HepG2 (cell line): ENCODE results near the gene FKBP5. TPM values are rescaled to one million over a fixed set of nuclear protein-coding genes. Genes with fewer than 3 reads are reported as not detected.

Source experiments
- ATAC-seq: fragments of 200-7000 bp; cut with Tn5 transposase; 3 replicates; pipeline ENCODE4 v1.9.1; 2020; ENCODE audit warnings: mild to moderate bottlenecking, moderate library complexity
- BruUV-seq: library from RNA; stranded (reverse); fragments of 400-500 nt; replicated peaks from 2 replicates; lab custom pipeline; 2021; lab: Mats Ljungman, UMichigan
- CTCF ChIA-PET: fragments of 300-600 bp; formaldehyde crosslinking; extraction: SDS; loops from one replicate; lab custom pipeline; 2021; ENCODE audit warnings: low total read pairs, inconsistent platforms, low intra/inter-chr PET ratio; lab: Yijun Ruan, JAX
- POLR2A ChIA-PET: fragments of 350-600 bp; sonication (Branson Sonifier 250); formaldehyde crosslinking; loops from one replicate; lab custom pipeline; 2020; ENCODE audit warnings: antibody characterized with exemption, inconsistent platforms; lab: Yijun Ruan, JAX
- DNase-seq: peaks from one replicate; pipeline ENCODE4 v3.0.0-alpha.2; 2015; ENCODE audit warnings: low spot score
- FAIRE-seq: peaks from 3 replicates; lab custom pipeline; 2011; peaks lifted over from hg19 to GRCh38; lab: Jason Lieb, UNC
- H2AFZ ChIP-seq: one replicate; pipeline ENCODE4 v1.6.1; 2011; ENCODE audit warnings: low read length, inconsistent platforms
- H3K27ac ChIP-seq: fragments of 300-600 bp; 3 replicates; pipeline ENCODE4 v1.8.0; 2011; ENCODE audit warnings: mixed run types, mild to moderate bottlenecking, mixed read lengths, low read length, inconsistent platforms; ENCODE audit not compliant: insufficient read depth; ENCODE audit errors: extremely low read length
- H3K27me3 ChIP-seq, 2 experiments: fragments of 200-600 bp in 1 of 2; 2 replicates in 1 of 2; 3 replicates in 1 of 2; pipeline versions ENCODE4 v1.6.0 to v1.8.0; 2011; ENCODE audit warnings: low read length in 2 of 2, mild to moderate bottlenecking in 2 of 2, moderate library complexity in 2 of 2, inconsistent platforms in 1 of 2; ENCODE audit not compliant: insufficient read depth in 2 of 2, control insufficient read depth in 1 of 2
- H3K36me3 ChIP-seq, 2 experiments: fragments of 200-600 bp in 1 of 2; replicated peaks in 1 of 2; 2 replicates in 1 of 2; 3 replicates in 1 of 2; pipeline versions ENCODE4 v1.5.1 to v1.8.0; 2011; ENCODE audit warnings: low read length in 2 of 2, inconsistent platforms in 1 of 2; ENCODE audit not compliant: insufficient read depth in 2 of 2, control insufficient read depth in 1 of 2
- H3K4me1 ChIP-seq: 2 replicates; pipeline ENCODE4 v1.5.1; 2012; ENCODE audit warnings: low read length, inconsistent platforms; ENCODE audit not compliant: insufficient read depth
- H3K4me2 ChIP-seq: 2 replicates; pipeline ENCODE4 v1.6.0; 2011; ENCODE audit warnings: low read depth, low read length, inconsistent platforms
- H3K4me3 ChIP-seq, 3 experiments: fragments of 200-600 bp in 1 of 3; sonication (generic), shearing (Covaris generic) in 1 of 3; replicated peaks in 1 of 3; 2 replicates each; pipeline ENCODE4 v1.5.1; 2011 to 2016; ENCODE audit warnings: low read length in 3 of 3, inconsistent platforms in 2 of 3, low read depth in 2 of 3, mild to moderate bottlenecking in 2 of 3, control low read depth in 1 of 3, mixed read lengths in 1 of 3; ENCODE audit not compliant: insufficient read depth in 1 of 3
- H3K79me2 ChIP-seq: one replicate; pipeline ENCODE4 v1.6.1; 2011; ENCODE audit warnings: low read length, inconsistent platforms; ENCODE audit not compliant: insufficient read depth
- H3K9ac ChIP-seq: 2 replicates; pipeline ENCODE4 v1.6.0; 2011; ENCODE audit warnings: mild to moderate bottlenecking, low read depth, low read length, inconsistent platforms; ENCODE audit not compliant: insufficient read depth
- H3K9me3 ChIP-seq: 2 replicates; pipeline ENCODE4 v1.5.1; 2012; ENCODE audit warnings: mild to moderate bottlenecking, low read length
- H4K20me1 ChIP-seq: 2 replicates; pipeline ENCODE4 v1.6.0; 2011; ENCODE audit warnings: inconsistent platforms, mild to moderate bottlenecking, low read length, moderate library complexity; ENCODE audit not compliant: insufficient read depth
- GPN1 ChIP-seq: sonication (generic); formaldehyde crosslinking; IDR thresholded peaks from 2 replicates; pipeline ENCODE4 v1.5.1; 2020; ENCODE audit warnings: missing genetic modification reagents, borderline replicate concordance
- MLLT10 ChIP-seq: sonication (generic); formaldehyde crosslinking; IDR thresholded peaks from 2 replicates; pipeline ENCODE4 v1.4.0; 2020; ENCODE audit warnings: missing genetic modification reagents
- NR1H2 ChIP-seq: sonication (generic); formaldehyde crosslinking; IDR thresholded peaks from 2 replicates; pipeline ENCODE4 v1.8.1; 2022; ENCODE audit warnings: low read depth, missing genetic modification reagents, borderline replicate concordance
- PRDM10 ChIP-seq: sonication (generic); formaldehyde crosslinking; IDR thresholded peaks from 2 replicates; pipeline ENCODE4 v1.4.0; 2020; ENCODE audit warnings: low read depth, missing genetic modification reagents
- SNAPC2 ChIP-seq: sonication (generic); formaldehyde crosslinking; IDR thresholded peaks from 2 replicates; pipeline ENCODE4 v1.8.1; 2022; ENCODE audit warnings: mild to moderate bottlenecking, missing genetic modification reagents
- ZFP90 ChIP-seq: sonication (generic); formaldehyde crosslinking; IDR thresholded peaks from 2 replicates; pipeline ENCODE4 v1.8.0; 2022; ENCODE audit warnings: missing genetic modification reagents, mild to moderate bottlenecking, inconsistent platforms, borderline replicate concordance
- ZMAT5 ChIP-seq: sonication (generic); formaldehyde crosslinking; IDR thresholded peaks from 2 replicates; pipeline ENCODE4 v1.5.0; 2020; ENCODE audit warnings: mild to moderate bottlenecking, low read depth, missing genetic modification reagents, borderline replicate concordance
- ZNF24 ChIP-seq: fragments of 450-650 bp; IDR thresholded peaks from 2 replicates; pipeline ENCODE4 v1.6.1; 2017; ENCODE audit warnings: antibody characterized with exemption, mild to moderate bottlenecking
- ZNF777 ChIP-seq: sonication (generic); formaldehyde crosslinking; IDR thresholded peaks from 2 replicates; pipeline ENCODE4 v1.4.0; 2020; ENCODE audit warnings: missing genetic modification reagents
- ZNF878 ChIP-seq: sonication (generic); formaldehyde crosslinking; IDR thresholded peaks from 2 replicates; pipeline ENCODE4 v1.8.1; 2023; ENCODE audit warnings: mild to moderate bottlenecking, missing genetic modification reagents, moderate library complexity
- WGBS: methylation state at CpG from one replicate; pipeline ENCODE4 v1.1.6; 2017; ENCODE audit warnings: low lambda C conversion rate; 5-methylcytosine and 5-hydroxymethylcytosine counted together
- in situ Hi-C: cut with HindIII; loops from 2 replicates; pipeline ENCODE4 v1.10.0; 2017; ENCODE audit warnings: low pct_unique_long_range_greater_than_20kb; ENCODE audit not compliant: extremely low pct_ligation_motif_present
- intact Hi-C: fragments of 100-400 bp; cut with micrococcal nuclease; formaldehyde crosslinking; loops from one replicate; pipeline ENCODE4 v1.10.0; 2022; ENCODE audit not compliant: unreplicated experiment
- polyA plus RNA-seq, 8 experiments: library from polyadenylated mRNA; depleted of rRNA in 3 of 8; stranded (reverse) in 7 of 8; unstranded in 1 of 8; fragments of >200 nt; fragmentation: Illumina TruSeq in 4 of 8; extraction: Trizol in 4 of 8; gene quantifications; 2 replicates each; pipeline versions ENCODE4 v1.2.1 to v1.2.3, GENCODE V29; 2011 to 2016; ENCODE audit warnings: low read depth in 4 of 8, missing spikeins in 1 of 8, mixed read lengths in 1 of 8; ENCODE audit not compliant: insufficient read depth in 1 of 8
- total RNA-seq, 5 experiments: library from RNA; depleted of rRNA; stranded (reverse); fragments of >200 nt; fragmentation: Illumina TruSeq; extraction: Trizol; gene quantifications; 2 replicates each; pipeline ENCODE4 v1.2.3, GENCODE V29; 2016; ENCODE audit warnings: low read depth in 1 of 5
- TF ChIP-seq, protein P1 (sequence below): sonication (generic); formaldehyde crosslinking; IDR thresholded peaks from 2 replicates; pipeline ENCODE4 v1.8.0; 2022; ENCODE audit warnings: mild to moderate bottlenecking, missing genetic modification reagents; ENCODE audit not compliant: insufficient replicate concordance
- TF ChIP-seq, protein P2 (sequence below): sonication (generic); formaldehyde crosslinking; IDR thresholded peaks from 2 replicates; pipeline ENCODE4 v1.8.1; 2023; ENCODE audit warnings: mild to moderate bottlenecking, missing genetic modification reagents
- TF ChIP-seq, protein P3 (sequence below): sonication (generic); formaldehyde crosslinking; IDR thresholded peaks from 2 replicates; pipeline ENCODE4 v1.5.1; 2020; ENCODE audit warnings: mild to moderate bottlenecking, missing genetic modification reagents

The FKBP5 gene
- total and polyA plus RNA-seq, 2 of the 13 experiments (the other 11 are each of a cell fraction or from before 2014, with no cell fraction given) = 8.0 to 17.4 TPM

GRCh38 chr6:35533981-35534380 lies 154.7 kb downstream of the FKBP5 start:
- POLR2A ChIA-PET = no interaction called here
- in situ Hi-C loops = no loop called here
- WGBS = 50% methylated on average over 6 of the region's 6 CpGs
- TF ChIP-seq ZNF24 (no peak), ZMAT5 (CRISPR knock-in tag) (no peak), MLLT10 (no peak), NR1H2 (CRISPR knock-in tag) (no peak), SNAPC2 (CRISPR knock-in tag) (no peak), PRDM10 (CRISPR knock-in tag) (no peak), ZNF777 (CRISPR knock-in tag) (no peak), ZFP90 (CRISPR knock-in tag) (no peak), ZNF878 (CRISPR knock-in tag) (no peak), GPN1 (CRISPR knock-in tag) (no peak)
- TF ChIP-seq, protein P1, sequence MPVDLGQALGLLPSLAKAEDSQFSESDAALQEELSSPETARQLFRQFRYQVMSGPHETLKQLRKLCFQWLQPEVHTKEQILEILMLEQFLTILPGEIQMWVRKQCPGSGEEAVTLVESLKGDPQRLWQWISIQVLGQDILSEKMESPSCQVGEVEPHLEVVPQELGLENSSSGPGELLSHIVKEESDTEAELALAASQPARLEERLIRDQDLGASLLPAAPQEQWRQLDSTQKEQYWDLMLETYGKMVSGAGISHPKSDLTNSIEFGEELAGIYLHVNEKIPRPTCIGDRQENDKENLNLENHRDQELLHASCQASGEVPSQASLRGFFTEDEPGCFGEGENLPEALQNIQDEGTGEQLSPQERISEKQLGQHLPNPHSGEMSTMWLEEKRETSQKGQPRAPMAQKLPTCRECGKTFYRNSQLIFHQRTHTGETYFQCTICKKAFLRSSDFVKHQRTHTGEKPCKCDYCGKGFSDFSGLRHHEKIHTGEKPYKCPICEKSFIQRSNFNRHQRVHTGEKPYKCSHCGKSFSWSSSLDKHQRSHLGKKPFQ = no peak
- TF ChIP-seq, protein P2, sequence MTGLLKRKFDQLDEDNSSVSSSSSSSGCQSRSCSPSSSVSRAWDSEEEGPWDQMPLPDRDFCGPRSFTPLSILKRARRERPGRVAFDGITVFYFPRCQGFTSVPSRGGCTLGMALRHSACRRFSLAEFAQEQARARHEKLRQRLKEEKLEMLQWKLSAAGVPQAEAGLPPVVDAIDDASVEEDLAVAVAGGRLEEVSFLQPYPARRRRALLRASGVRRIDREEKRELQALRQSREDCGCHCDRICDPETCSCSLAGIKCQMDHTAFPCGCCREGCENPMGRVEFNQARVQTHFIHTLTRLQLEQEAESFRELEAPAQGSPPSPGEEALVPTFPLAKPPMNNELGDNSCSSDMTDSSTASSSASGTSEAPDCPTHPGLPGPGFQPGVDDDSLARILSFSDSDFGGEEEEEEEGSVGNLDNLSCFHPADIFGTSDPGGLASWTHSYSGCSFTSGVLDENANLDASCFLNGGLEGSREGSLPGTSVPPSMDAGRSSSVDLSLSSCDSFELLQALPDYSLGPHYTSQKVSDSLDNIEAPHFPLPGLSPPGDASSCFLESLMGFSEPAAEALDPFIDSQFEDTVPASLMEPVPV (CRISPR knock-in tag) = no peak
- TF ChIP-seq, protein P3, sequence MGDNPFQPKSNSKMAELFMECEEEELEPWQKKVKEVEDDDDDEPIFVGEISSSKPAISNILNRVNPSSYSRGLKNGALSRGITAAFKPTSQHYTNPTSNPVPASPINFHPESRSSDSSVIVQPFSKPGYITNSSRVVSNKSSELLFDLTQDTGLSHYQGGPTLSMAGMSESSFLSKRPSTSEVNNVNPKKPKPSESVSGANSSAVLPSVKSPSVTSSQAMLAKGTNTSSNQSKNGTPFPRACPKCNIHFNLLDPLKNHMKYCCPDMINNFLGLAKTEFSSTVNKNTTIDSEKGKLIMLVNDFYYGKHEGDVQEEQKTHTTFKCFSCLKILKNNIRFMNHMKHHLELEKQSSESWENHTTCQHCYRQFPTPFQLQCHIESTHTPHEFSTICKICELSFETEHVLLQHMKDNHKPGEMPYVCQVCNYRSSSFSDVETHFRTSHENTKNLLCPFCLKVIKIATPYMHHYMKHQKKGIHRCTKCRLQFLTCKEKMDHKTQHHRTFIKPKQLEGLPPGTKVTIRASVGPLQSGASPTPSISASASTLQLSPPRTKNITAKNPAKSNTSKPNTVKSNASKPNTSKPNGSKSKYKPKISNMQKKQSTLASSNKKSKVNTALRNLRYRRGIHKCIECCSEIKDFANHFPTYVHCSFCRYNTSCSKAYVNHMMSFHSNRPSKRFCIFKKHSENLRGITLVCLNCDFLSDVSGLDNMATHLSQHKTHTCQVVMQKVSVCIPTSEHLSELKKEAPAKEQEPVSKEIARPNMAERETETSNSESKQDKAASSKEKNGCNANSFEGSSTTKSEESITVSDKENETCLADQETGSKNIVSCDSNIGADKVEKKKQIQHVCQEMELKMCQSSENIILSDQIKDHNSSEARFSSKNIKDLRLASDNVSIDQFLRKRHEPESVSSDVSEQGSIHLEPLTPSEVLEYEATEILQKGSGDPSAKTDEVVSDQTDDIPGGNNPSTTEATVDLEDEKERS = no peak

More at GRCh38 chr6:35533981-35534380, 154.7 kb downstream of the FKBP5 start:
- CTCF ChIA-PET = no interaction called here
- Histone ChIP-seq H3K4me3 (no peak overlapping the region), H3K27ac (no peak overlapping the region), H3K9ac (no peak overlapping the region), H3K36me3 (no peaks in the 10 kb centered on the region), H4K20me1 (no peaks in the 10 kb centered on the region), H3K9me3 (no peaks in the 10 kb centered on the region), H3K4me2 (no peak overlapping the region), H3K79me2 (no peaks in the 10 kb centered on the region), H3K27me3 (peaks cover 0 to 26% of the 10 kb centered on the region in 2 experiments; a peak in 2 of 5 replicates), H2AFZ (no peak overlapping the region), H3K4me1 (no peaks in the 10 kb centered on the region)
- intact Hi-C loops = no loop called here
- ATAC-seq (no peak), DNase-seq (no peak), FAIRE-seq (no peak)
- no TSS peak for BruUV-seq
